HUDEP-2 (cell line): Measurements from ENCODE around the gene EZR.

Source experiments
- DNase-seq, 76 experiments: peaks; one replicate each; lab custom pipeline; 2025; ENCODE audit not compliant: unreplicated experiment in 76 of 76; lab: John Stamatoyannopoulos, UW

Gene EZR

GRCh38 chr6:158819977-158820622 lies 932 bp upstream of the EZR start:
- DNase-seq = peak in 5 of 76 experiments; percentile 22 to 41 (median 23)

GRCh38 chr6:158818581-158819212 lies 471 bp downstream of the EZR start:
- DNase-seq = peak in 55 of 76 experiments; percentile 25 to 73 (median 57)

GRCh38 chr6:158817728-158818580 lies 1.2 kb downstream of the EZR start:
- peak in 63 of 76 experiments; percentile 23 to 82 (median 65) for DNase-seq

- DNase-seq = peak in 75 of 76 experiments; percentile 25 to 94 (median 88)
Measured at GRCh38 chr6:158816803-158817727, 2.1 kb downstream of the EZR start.

- DNase-seq = peak in 3 of 76 experiments; percentile 11 to 40 (median 36)
Measured at GRCh38 chr6:158816329-158816728, 2.8 kb downstream of the EZR start.

- no peak for DNase-seq
Measured at GRCh38 chr6:158815907-158816306, 3.3 kb downstream of the EZR start.

GRCh38 chr6:158815379-158815724 lies 3.8 kb downstream of the EZR start:
- DNase-seq = peak in 13 of 76 experiments; percentile 14 to 48 (median 25)

GRCh38 chr6:158813032-158813431 lies 6.1 kb downstream of the EZR start:
- DNase-seq = no peak

- no peak for DNase-seq
Measured at GRCh38 chr6:158812611-158813010, 6.6 kb downstream of the EZR start.

GRCh38 chr6:158810155-158811095 lies 8.7 kb downstream of the EZR start:
- DNase-seq = no peak

GRCh38 chr6:158808941-158809678 lies 10.1 kb downstream of the EZR start:
- DNase-seq = no peak

- DNase-seq = no peak
Measured at GRCh38 chr6:158808442-158808833, 10.7 kb downstream of the EZR start.

GRCh38 chr6:158807515-158808441 lies 11.4 kb downstream of the EZR start:
- no peak for DNase-seq

- peak in 37 of 76 experiments; percentile 21 to 60 (median 36) for DNase-seq
Measured at GRCh38 chr6:158805698-158806377, 13.3 kb downstream of the EZR start.

GRCh38 chr6:158804207-158804606 lies 15.0 kb downstream of the EZR start:
- DNase-seq = no peak

- DNase-seq = no peak
Measured at GRCh38 chr6:158803733-158804143, 15.4 kb downstream of the EZR start.
